Natural killer cell (primary cell): ENCODE measurements around the gene EDEM2. TPM values are rescaled to one million over a fixed set of nuclear protein-coding genes. Genes with fewer than 3 reads are reported as not detected.
"Not testable (repeated sequence)": the region's sequence is repeated elsewhere in the genome, so short reads cannot be mapped to it uniquely, and the experiment has no call there.

ENCODE experiments used
- ATAC-seq, 3 donors: fragments of 150-1000 bp in 2 of 3; fragments of 200-7000 bp in 1 of 3; cut with Tn5 transposase; 1 replicate in 1 of 3; 2 replicates in 2 of 3; pipeline ENCODE4 v1.10.0; 2021; ENCODE audit warnings: mild to moderate bottlenecking in 2 of 3, moderate library complexity in 2 of 3
- DNase-seq, 2 donors: peaks; one replicate each; pipeline versions ENCODE4 v3.0.0 to v3.0.0-alpha.2; 2013 to 2021; ENCODE audit warnings: mixed read lengths in 1 of 2
- H3K27ac ChIP-seq: one replicate; pipeline ENCODE4 v1.5.1; 2013; ENCODE audit warnings: mild to moderate bottlenecking, low read length
- H3K27me3 ChIP-seq: one replicate; pipeline ENCODE4 v1.6.1; 2013; ENCODE audit warnings: low read length; ENCODE audit not compliant: control insufficient read depth, insufficient read depth
- H3K36me3 ChIP-seq: one replicate; pipeline ENCODE4 v1.6.1; 2013; ENCODE audit warnings: low read length; ENCODE audit not compliant: control insufficient read depth, insufficient read depth
- H3K4me1 ChIP-seq: one replicate; pipeline ENCODE4 v1.6.1; 2013; ENCODE audit warnings: low read length; ENCODE audit not compliant: control insufficient read depth, insufficient read depth
- H3K4me3 ChIP-seq: one replicate; pipeline ENCODE4 v1.5.1; 2013; ENCODE audit warnings: low read length
- H3K9me3 ChIP-seq: one replicate; pipeline ENCODE4 v1.6.1; 2013; ENCODE audit warnings: low read length; ENCODE audit not compliant: control insufficient read depth, insufficient read depth
- H3K27ac Mint-ChIP-seq, 2 donors: one replicate each; pipeline ENCODE4 v1.8.0; 2022; ENCODE audit warnings: mild to moderate bottlenecking in 2 of 2, mixed read lengths in 2 of 2, moderate library complexity in 1 of 2
- H3K27me3 Mint-ChIP-seq, 2 donors: one replicate each; pipeline ENCODE4 v1.8.0; 2022; ENCODE audit warnings: low read depth in 2 of 2, mixed read lengths in 2 of 2
- H3K36me3 Mint-ChIP-seq: one replicate; pipeline ENCODE4 v1.8.0; 2022; ENCODE audit warnings: mixed read lengths
- H3K4me1 Mint-ChIP-seq, 2 donors: one replicate each; pipeline ENCODE4 v1.8.0; 2022; ENCODE audit warnings: mixed read lengths in 2 of 2
- H3K4me3 Mint-ChIP-seq: one replicate; pipeline ENCODE4 v1.8.0; 2022; ENCODE audit warnings: mild to moderate bottlenecking, moderate library complexity, mixed read lengths
- H3K9me3 Mint-ChIP-seq, 2 donors: one replicate each; pipeline ENCODE4 v1.8.0; 2022; ENCODE audit warnings: mixed read lengths in 2 of 2
- CTCF ChIP-seq: fragments of 200-600 bp; IDR thresholded peaks from one replicate; pipeline ENCODE4 v1.8.0; 2022; ENCODE audit warnings: antibody characterized with exemption
- WGBS: methylation state at CpG from one replicate; pipeline ENCODE4 v1.1.7; 2013; ENCODE audit warnings: missing lambda C conversion rate; ENCODE audit not compliant: insufficient coverage; 5-methylcytosine and 5-hydroxymethylcytosine counted together
- intact Hi-C: fragments of 100-400 bp; cut with micrococcal nuclease; formaldehyde crosslinking; loops from one replicate; pipeline ENCODE4 v1.14.2; 2022
- total RNA-seq, 4 donors: library from RNA; stranded (reverse); fragments of 120-200 nt in 1 of 4; gene quantifications; one replicate each; pipeline versions ENCODE4 v1.2.3 to v1.2.4, GENCODE V29; 2013 to 2022

EDEM2 gene
- total RNA-seq, 3 donors from 2014 or later (not counting 1 experiment from before 2014, with no cell fraction given): 20.0 to 27.4 (median 25.3) TPM

- Histone ChIP-seq H3K4me1 (peaks cover 19% of the 10 kb centered on the region), H3K9me3 (no peaks in the 10 kb centered on the region), H3K27ac (peak overlapping the region; percentile 1), H3K27me3 (no peaks in the 10 kb centered on the region), H3K4me3 (no peak overlapping the region), H3K36me3 (peaks cover 5% of the 10 kb centered on the region)
- ATAC-seq (no peak), DNase-seq (no peak)
- Mint-ChIP-seq H3K27ac (peak overlapping the region; percentile 74 to 80), H3K36me3 (no peaks in the 10 kb centered on the region), H3K27me3 (no peaks in the 10 kb centered on the region), H3K4me1 (peaks cover 43 to 56% of the 10 kb centered on the region in 2 donors), H3K9me3 (no peaks in the 10 kb centered on the region), H3K4me3 (no peak overlapping the region)
- TF ChIP-seq CTCF: no peak
- 91% methylated on average over 2 of the region's 3 CpGs for WGBS
- intact Hi-C loops: no loop called here
These were observed 62.1 kb downstream of the EDEM2 start for GRCh38 chr20:35084998-35085397.

DNA sequence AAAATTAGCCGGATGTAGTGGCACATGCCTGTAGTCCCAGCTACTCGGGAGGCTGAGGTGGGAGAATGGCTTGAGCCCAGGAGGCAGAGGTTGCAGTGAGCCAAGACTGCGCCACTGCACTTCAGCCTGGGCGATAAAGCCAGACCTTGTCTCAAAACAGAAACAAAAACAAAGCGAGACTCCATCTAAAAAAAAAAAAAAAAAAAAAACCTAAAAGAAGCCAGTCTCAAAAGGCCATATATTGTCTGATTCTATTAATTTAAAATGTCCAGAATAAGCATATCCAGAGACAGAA lies 66.8 kb downstream of the EDEM2 start:
- H3K27me3 ChIP-seq, H3K9me3 ChIP-seq, intact Hi-C loops, H3K27me3 Mint-ChIP-seq, H3K9me3 Mint-ChIP-seq, H3K4me3 ChIP-seq, DNase-seq: not testable (repeated sequence)
- Histone ChIP-seq H3K36me3 (peaks cover 14% of the 10 kb centered on the region), H3K27ac (peak overlapping the region; percentile 61), H3K4me1 (peaks cover 17% of the 10 kb centered on the region)
- Mint-ChIP-seq H3K27ac (peak overlapping the region; percentile 70 to 88), H3K4me1 (peaks cover 46 to 52% of the 10 kb centered on the region in 2 donors), H3K36me3 (peaks cover 17% of the 10 kb centered on the region), H3K4me3 (peak overlapping the region; percentile 78)
- peak; percentile 51 to 67 (median 63) for ATAC-seq
- 57% methylated on average over 5 of the region's 5 CpGs for WGBS

GRCh38 chr20:35079472-35080347 lies 67.4 kb downstream of the EDEM2 start:
- intact Hi-C loops: no loop called here

More at GRCh38 chr20:35079472-35080347, 67.4 kb downstream of the EDEM2 start:
- Mint-ChIP-seq H3K27me3 (no peaks in the 10 kb centered on the region), H3K36me3 (peaks cover 19% of the 10 kb centered on the region), H3K27ac (peak overlapping the region; percentile 70 to 88), H3K4me1 (peaks cover 40 to 46% of the 10 kb centered on the region in 2 donors), H3K9me3 (no peaks in the 10 kb centered on the region), H3K4me3 (peak overlapping the region; percentile 78)
- DNase-seq (peak in 1 of 2 donors; percentile 31), ATAC-seq (peak; percentile 89 to 94 (median 90))
- no peaks in the 10 kb centered on the region for H3K9me3 ChIP-seq
- TF ChIP-seq CTCF: no peak
- H3K27ac ChIP-seq: peak overlapping the region; percentile 61
- peaks cover 14% of the 10 kb centered on the region for H3K36me3 ChIP-seq
- no peak overlapping the region for H3K4me3 ChIP-seq
- H3K27me3 ChIP-seq: no peaks in the 10 kb centered on the region
- peaks cover 14% of the 10 kb centered on the region for H3K4me1 ChIP-seq
- 91% methylated on average over 6 of the region's 8 CpGs for WGBS
